Endodermal cell (in vitro differentiated cells): ENCODE data around the gene PSMD14. TPM values are rescaled to one million over a fixed set of nuclear protein-coding genes. Genes with fewer than 3 reads are reported as not detected.

ENCODE experiments used
- DNase-seq: peaks from one replicate; pipeline ENCODE4 v3.0.0-alpha.2; 2017
- H3K27ac ChIP-seq: 2 replicates; pipeline ENCODE4 v1.5.1; 2013; ENCODE audit warnings: mild to moderate bottlenecking, low read depth, low read length, moderate library complexity
- H3K27me3 ChIP-seq: 2 replicates; pipeline ENCODE4 v1.6.1; 2013; ENCODE audit warnings: mild to moderate bottlenecking, low read length, moderate library complexity; ENCODE audit not compliant: insufficient read depth, control insufficient read depth, poor library complexity, severe bottlenecking
- H3K36me3 ChIP-seq: 2 replicates; pipeline ENCODE4 v1.7.0; 2013; ENCODE audit warnings: mild to moderate bottlenecking, low read length, moderate library complexity; ENCODE audit not compliant: control insufficient read depth, insufficient read depth
- H3K4me1 ChIP-seq: one replicate; pipeline ENCODE4 v1.7.0; 2013; ENCODE audit warnings: low read length; ENCODE audit not compliant: control insufficient read depth, insufficient read depth
- H3K4me3 ChIP-seq: 2 replicates; pipeline ENCODE4 v1.5.1; 2013; ENCODE audit warnings: mild to moderate bottlenecking, low read length, moderate library complexity
- H3K9ac ChIP-seq: 2 replicates; pipeline ENCODE4 v1.6.1; 2013; ENCODE audit warnings: mild to moderate bottlenecking, low read length, moderate library complexity; ENCODE audit not compliant: poor library complexity, severe bottlenecking; ENCODE audit errors: extremely low read depth
- H3K9me3 ChIP-seq: 2 replicates; pipeline ENCODE4 v1.6.1; 2013; ENCODE audit warnings: mild to moderate bottlenecking, low read length, moderate library complexity; ENCODE audit not compliant: control insufficient read depth
- H3K27ac Mint-ChIP-seq: 2 replicates; pipeline ENCODE4 v1.8.0; 2020; ENCODE audit warnings: mixed read lengths
- H3K27me3 Mint-ChIP-seq: 2 replicates; pipeline ENCODE4 v1.8.0; 2021; ENCODE audit warnings: mild to moderate bottlenecking, mixed read lengths; ENCODE audit not compliant: insufficient read depth
- H3K36me3 Mint-ChIP-seq: 2 replicates; pipeline ENCODE4 v1.8.0; 2020; ENCODE audit warnings: low read depth, mixed read lengths
- H3K4me1 Mint-ChIP-seq: 2 replicates; pipeline ENCODE4 v1.8.0; 2020; ENCODE audit warnings: mixed read lengths
- H3K4me3 Mint-ChIP-seq: 2 replicates; pipeline ENCODE4 v1.8.0; 2020; ENCODE audit warnings: mild to moderate bottlenecking, moderate library complexity, mixed read lengths
- H3K9me3 Mint-ChIP-seq: 2 replicates; pipeline ENCODE4 v1.8.0; 2020; ENCODE audit warnings: mild to moderate bottlenecking, mixed read lengths
- WGBS, 2 experiments: methylation state at CpG; one replicate each; pipeline versions ENCODE4 v1.1.5 to v1.1.7; 2013; ENCODE audit warnings: missing lambda C conversion rate in 2 of 2, mixed read lengths in 1 of 2; ENCODE audit not compliant: insufficient coverage in 1 of 2, insufficient read length in 1 of 2; 5-methylcytosine and 5-hydroxymethylcytosine counted together
- total RNA-seq, 2 donors: library from RNA; stranded (reverse); fragmentation: NEBNext Ultra II Directional in 1 of 2; extraction: Animal tissue kit (Norgen Biotek cat#: 25700) in 1 of 2; gene quantifications; 2 replicates in 1 of 2; 3 replicates in 1 of 2; pipeline ENCODE4 v1.2.1, GENCODE V29; 2021
- TF ChIP-seq, protein P1 (sequence below): fragments of 200-600 bp; sonication (generic); conservative IDR thresholded peaks from 2 replicates; pipeline ENCODE4 v1.5.0; 2021; ENCODE audit warnings: antibody characterized with exemption, mild to moderate bottlenecking

The PSMD14 gene
- total RNA-seq, 2 donors from 2014 or later, result 78.3 to 86.2 TPM

DNA sequence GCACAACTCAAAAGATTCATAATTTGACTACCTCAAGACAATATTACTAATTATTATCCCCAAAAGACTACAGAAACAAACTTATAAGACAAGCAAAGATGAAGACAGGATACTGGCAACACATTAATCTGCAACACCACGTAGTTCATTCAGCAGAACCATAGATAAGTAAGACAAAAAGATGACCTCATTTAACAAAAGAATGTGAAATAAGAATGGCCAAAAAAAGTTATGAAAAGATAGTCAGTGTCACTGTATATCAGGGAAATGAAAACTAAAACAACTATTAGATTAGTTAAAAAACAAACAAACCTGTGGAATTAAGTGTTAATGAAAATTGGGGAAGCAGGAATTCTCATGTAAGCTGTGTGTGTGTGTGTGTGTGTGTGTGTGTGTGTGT is 19.4 kb downstream of the PSMD14 start:
- no peaks in the 10 kb centered on the region for H3K27me3 Mint-ChIP-seq
- H3K27ac Mint-ChIP-seq, result peak overlapping the region; percentile 40
- no peak for DNase-seq
- H3K9me3 ChIP-seq, result no peaks in the 10 kb centered on the region
- H3K36me3 ChIP-seq, result peaks cover 37% of the 10 kb centered on the region
- H3K4me3 ChIP-seq, result no peak overlapping the region
- no peak overlapping the region for H3K9ac ChIP-seq
- 100% methylated on average over 1 of the region's 1 CpG for WGBS, 2 experiments
- no peak overlapping the region for H3K27ac ChIP-seq
- no peak overlapping the region for H3K4me3 Mint-ChIP-seq
- no peaks in the 10 kb centered on the region for H3K4me1 ChIP-seq
- H3K4me1 Mint-ChIP-seq, result peaks cover 2% of the 10 kb centered on the region
- no peaks in the 10 kb centered on the region for H3K9me3 Mint-ChIP-seq
- H3K27me3 ChIP-seq, result no peaks in the 10 kb centered on the region
- peaks cover 23% of the 10 kb centered on the region for H3K36me3 Mint-ChIP-seq
- TF ChIP-seq, protein P1, sequence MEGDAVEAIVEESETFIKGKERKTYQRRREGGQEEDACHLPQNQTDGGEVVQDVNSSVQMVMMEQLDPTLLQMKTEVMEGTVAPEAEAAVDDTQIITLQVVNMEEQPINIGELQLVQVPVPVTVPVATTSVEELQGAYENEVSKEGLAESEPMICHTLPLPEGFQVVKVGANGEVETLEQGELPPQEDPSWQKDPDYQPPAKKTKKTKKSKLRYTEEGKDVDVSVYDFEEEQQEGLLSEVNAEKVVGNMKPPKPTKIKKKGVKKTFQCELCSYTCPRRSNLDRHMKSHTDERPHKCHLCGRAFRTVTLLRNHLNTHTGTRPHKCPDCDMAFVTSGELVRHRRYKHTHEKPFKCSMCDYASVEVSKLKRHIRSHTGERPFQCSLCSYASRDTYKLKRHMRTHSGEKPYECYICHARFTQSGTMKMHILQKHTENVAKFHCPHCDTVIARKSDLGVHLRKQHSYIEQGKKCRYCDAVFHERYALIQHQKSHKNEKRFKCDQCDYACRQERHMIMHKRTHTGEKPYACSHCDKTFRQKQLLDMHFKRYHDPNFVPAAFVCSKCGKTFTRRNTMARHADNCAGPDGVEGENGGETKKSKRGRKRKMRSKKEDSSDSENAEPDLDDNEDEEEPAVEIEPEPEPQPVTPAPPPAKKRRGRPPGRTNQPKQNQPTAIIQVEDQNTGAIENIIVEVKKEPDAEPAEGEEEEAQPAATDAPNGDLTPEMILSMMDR, result no peak

DNA sequence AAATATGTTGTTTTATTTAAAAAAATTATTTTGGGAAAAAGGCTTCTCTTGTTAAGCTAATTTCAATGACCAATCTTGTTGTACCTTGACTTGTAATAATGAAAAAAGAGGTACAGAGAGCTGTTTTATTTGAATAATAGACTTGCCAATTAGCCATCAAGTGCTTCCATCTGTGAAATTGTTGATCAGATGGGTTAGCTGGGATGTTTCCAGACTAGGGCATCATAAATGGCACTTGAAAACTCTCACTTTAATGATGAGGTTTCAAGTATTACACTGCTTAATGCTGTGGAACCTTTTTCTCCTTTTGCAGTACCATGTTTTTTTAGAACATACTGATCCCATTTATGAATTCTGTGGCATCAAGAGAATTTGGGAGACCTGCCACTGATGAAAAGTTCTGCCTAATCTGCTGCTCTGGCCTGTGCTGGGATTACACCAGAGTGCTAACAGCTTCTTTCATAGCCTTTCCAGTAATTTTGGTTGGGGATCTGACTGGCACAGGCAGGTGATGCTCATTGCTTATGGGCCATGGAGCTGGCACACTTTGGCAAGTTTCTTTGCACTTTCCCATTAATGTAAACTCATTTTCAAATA is 24.2 kb downstream of the PSMD14 start:
- TF ChIP-seq, protein P1, result no peak
- Mint-ChIP-seq H3K4me1 (peaks cover 1% of the 10 kb centered on the region), H3K27me3 (no peaks in the 10 kb centered on the region), H3K36me3 (peaks cover 21% of the 10 kb centered on the region), H3K27ac (no peak overlapping the region), H3K9me3 (no peaks in the 10 kb centered on the region), H3K4me3 (no peak overlapping the region)
- Histone ChIP-seq H3K36me3 (peaks cover 14% of the 10 kb centered on the region), H3K9me3 (no peaks in the 10 kb centered on the region), H3K4me1 (no peaks in the 10 kb centered on the region), H3K9ac (no peak overlapping the region), H3K4me3 (no peak overlapping the region), H3K27ac (no peak overlapping the region), H3K27me3 (no peaks in the 10 kb centered on the region)
- no peak for DNase-seq

DNA sequence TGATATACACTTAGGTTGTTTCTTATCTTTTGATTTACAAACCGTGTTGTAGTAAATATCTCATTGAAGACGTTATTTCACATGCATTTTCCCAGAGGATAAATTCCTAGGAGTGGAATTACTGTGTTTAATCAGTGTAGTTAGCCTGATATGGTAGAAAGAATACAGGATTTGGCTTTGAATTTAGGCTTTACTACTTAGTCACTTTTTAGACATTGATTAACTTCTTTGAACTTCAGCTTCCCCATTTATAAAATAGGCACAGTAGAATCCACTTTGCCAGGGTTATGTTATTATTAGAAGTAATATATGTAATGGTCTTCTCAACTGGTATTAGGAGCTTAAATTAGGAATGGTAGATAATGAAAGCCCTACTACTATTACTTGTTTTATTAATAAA is 27.4 kb downstream of the PSMD14 start:
- Mint-ChIP-seq H3K9me3 (peaks cover under 1% of the 10 kb centered on the region), H3K27ac (no peak overlapping the region), H3K36me3 (peaks cover 26% of the 10 kb centered on the region), H3K4me3 (no peak overlapping the region), H3K4me1 (peaks cover 1% of the 10 kb centered on the region), H3K27me3 (no peaks in the 10 kb centered on the region)
- Histone ChIP-seq H3K9me3 (no peaks in the 10 kb centered on the region), H3K4me3 (no peak overlapping the region), H3K9ac (no peak overlapping the region), H3K27me3 (no peaks in the 10 kb centered on the region), H3K36me3 (peaks cover 10% of the 10 kb centered on the region), H3K4me1 (no peaks in the 10 kb centered on the region), H3K27ac (no peak overlapping the region)
- TF ChIP-seq, protein P1, result no peak
- no peak for DNase-seq
- WGBS, 2 experiments, result 94 to 96% methylated on average over 2 of the region's 2 CpGs
